ENCODE data around the gene RPS15A.
"Not testable (repeated sequence)": the region's sequence is repeated elsewhere in the genome, so short reads cannot be mapped to it uniquely, and the experiment has no call there.

Gene RPS15A

GRCh38 chr16:18774651-18775050 is 15.5 kb downstream of the RPS15A start:
- H3K27ac ChIP-seq (ENCODE audit: low read depth, low read length); H3K4me1 ChIP-seq (ENCODE audit: insufficient read depth, low read length); H3K4me3 ChIP-seq (ENCODE audit: low read depth in 1 of 2, low read length in 2 of 2); H3K9ac ChIP-seq (ENCODE audit: low read length); H3K27me3 ChIP-seq (ENCODE audit: control insufficient read depth in 1 of 2, insufficient read depth in 2 of 2, low read length in 2 of 2); H3K36me3 ChIP-seq (ENCODE audit: insufficient read depth, low read length); H3K9me3 ChIP-seq (ENCODE audit: low read length): not testable (repeated sequence)

- not testable (repeated sequence) for H3K9ac ChIP-seq (ENCODE audit: low read length); H3K27me3 ChIP-seq (ENCODE audit: control insufficient read depth in 1 of 2, insufficient read depth in 2 of 2, low read length in 2 of 2); H3K27ac ChIP-seq (ENCODE audit: low read depth, low read length); H3K9me3 ChIP-seq (ENCODE audit: low read length); H3K36me3 ChIP-seq (ENCODE audit: insufficient read depth, low read length); H3K4me3 ChIP-seq (ENCODE audit: low read depth in 1 of 2, low read length in 2 of 2); H3K4me1 ChIP-seq (ENCODE audit: insufficient read depth, low read length)
Measured at GRCh38 chr16:18772171-18772570, 18.0 kb downstream of the RPS15A start.

GRCh38 chr16:18770336-18770962 is 19.7 kb downstream of the RPS15A start:
- H3K27me3 ChIP-seq (ENCODE audit: control insufficient read depth in 1 of 2, insufficient read depth in 2 of 2, low read length in 2 of 2); H3K4me1 ChIP-seq (ENCODE audit: insufficient read depth, low read length); H3K9me3 ChIP-seq (ENCODE audit: low read length); H3K9ac ChIP-seq (ENCODE audit: low read length); H3K4me3 ChIP-seq (ENCODE audit: low read depth in 1 of 2, low read length in 2 of 2); H3K27ac ChIP-seq (ENCODE audit: low read depth, low read length); H3K36me3 ChIP-seq (ENCODE audit: insufficient read depth, low read length): not testable (repeated sequence)

- H3K9me3 ChIP-seq (ENCODE audit: low read length); H3K27me3 ChIP-seq (ENCODE audit: control insufficient read depth in 1 of 2, insufficient read depth in 2 of 2, low read length in 2 of 2); H3K4me1 ChIP-seq (ENCODE audit: insufficient read depth, low read length); H3K9ac ChIP-seq (ENCODE audit: low read length); H3K36me3 ChIP-seq (ENCODE audit: insufficient read depth, low read length); H3K27ac ChIP-seq (ENCODE audit: low read depth, low read length); H3K4me3 ChIP-seq (ENCODE audit: low read depth in 1 of 2, low read length in 2 of 2): not testable (repeated sequence)
Measured at GRCh38 chr16:18767217-18767616, 22.9 kb downstream of the RPS15A start.

GRCh38 chr16:18762713-18763112 is 27.4 kb downstream of the RPS15A start:
- H3K9ac ChIP-seq (ENCODE audit: low read length); H3K9me3 ChIP-seq (ENCODE audit: low read length); H3K27ac ChIP-seq (ENCODE audit: low read depth, low read length); H3K36me3 ChIP-seq (ENCODE audit: insufficient read depth, low read length); H3K4me1 ChIP-seq (ENCODE audit: insufficient read depth, low read length); H3K4me3 ChIP-seq (ENCODE audit: low read depth in 1 of 2, low read length in 2 of 2); H3K27me3 ChIP-seq (ENCODE audit: control insufficient read depth in 1 of 2, insufficient read depth in 2 of 2, low read length in 2 of 2): not testable (repeated sequence)

- not testable (repeated sequence) for H3K27ac ChIP-seq (ENCODE audit: low read depth, low read length); H3K4me1 ChIP-seq (ENCODE audit: insufficient read depth, low read length); H3K9ac ChIP-seq (ENCODE audit: low read length); H3K36me3 ChIP-seq (ENCODE audit: insufficient read depth, low read length); H3K9me3 ChIP-seq (ENCODE audit: low read length); H3K4me3 ChIP-seq (ENCODE audit: low read depth in 1 of 2, low read length in 2 of 2); H3K27me3 ChIP-seq (ENCODE audit: control insufficient read depth in 1 of 2, insufficient read depth in 2 of 2, low read length in 2 of 2)
Measured at GRCh38 chr16:18759598-18760520, 30.3 kb downstream of the RPS15A start.

- not testable (repeated sequence) for H3K9me3 ChIP-seq (ENCODE audit: low read length); H3K4me1 ChIP-seq (ENCODE audit: insufficient read depth, low read length); H3K4me3 ChIP-seq (ENCODE audit: low read depth in 1 of 2, low read length in 2 of 2); H3K36me3 ChIP-seq (ENCODE audit: insufficient read depth, low read length); H3K27me3 ChIP-seq (ENCODE audit: control insufficient read depth in 1 of 2, insufficient read depth in 2 of 2, low read length in 2 of 2); H3K27ac ChIP-seq (ENCODE audit: low read depth, low read length); H3K9ac ChIP-seq (ENCODE audit: low read length)
Measured at GRCh38 chr16:18757960-18758660, 32.0 kb downstream of the RPS15A start.

GRCh38 chr16:18756639-18757038 is 33.5 kb downstream of the RPS15A start:
- not testable (repeated sequence) for H3K27ac ChIP-seq (ENCODE audit: low read depth, low read length)

GRCh38 chr16:18742870-18743269 is 47.3 kb downstream of the RPS15A start:
- H3K9ac ChIP-seq (ENCODE audit: low read length); H3K4me3 ChIP-seq (ENCODE audit: low read depth in 1 of 2, low read length in 2 of 2); H3K36me3 ChIP-seq (ENCODE audit: insufficient read depth, low read length); H3K27me3 ChIP-seq (ENCODE audit: control insufficient read depth in 1 of 2, insufficient read depth in 2 of 2, low read length in 2 of 2); H3K27ac ChIP-seq (ENCODE audit: low read depth, low read length); H3K9me3 ChIP-seq (ENCODE audit: low read length); H3K4me1 ChIP-seq (ENCODE audit: insufficient read depth, low read length): not testable (repeated sequence)

More at GRCh38 chr16:18756639-18757038, 33.5 kb downstream of the RPS15A start:
- H3K4me3 ChIP-seq (ENCODE audit: low read depth in 1 of 2, low read length in 2 of 2); H3K9me3 ChIP-seq (ENCODE audit: low read length); H3K36me3 ChIP-seq (ENCODE audit: insufficient read depth, low read length); H3K27me3 ChIP-seq (ENCODE audit: control insufficient read depth in 1 of 2, insufficient read depth in 2 of 2, low read length in 2 of 2); H3K9ac ChIP-seq (ENCODE audit: low read length); H3K4me1 ChIP-seq (ENCODE audit: insufficient read depth, low read length): not testable (repeated sequence)

GRCh38 chr16:18740027-18740426 is 50.1 kb downstream of the RPS15A start:
- not testable (repeated sequence) for H3K27me3 ChIP-seq (ENCODE audit: control insufficient read depth in 1 of 2, insufficient read depth in 2 of 2, low read length in 2 of 2); H3K4me1 ChIP-seq (ENCODE audit: insufficient read depth, low read length); H3K9ac ChIP-seq (ENCODE audit: low read length); H3K27ac ChIP-seq (ENCODE audit: low read depth, low read length); H3K36me3 ChIP-seq (ENCODE audit: insufficient read depth, low read length); H3K4me3 ChIP-seq (ENCODE audit: low read depth in 1 of 2, low read length in 2 of 2); H3K9me3 ChIP-seq (ENCODE audit: low read length)

GRCh38 chr16:18738768-18739167 is 51.4 kb downstream of the RPS15A start:
- not testable (repeated sequence) for H3K9ac ChIP-seq (ENCODE audit: low read length); H3K9me3 ChIP-seq (ENCODE audit: low read length); H3K27me3 ChIP-seq (ENCODE audit: control insufficient read depth in 1 of 2, insufficient read depth in 2 of 2, low read length in 2 of 2); H3K36me3 ChIP-seq (ENCODE audit: insufficient read depth, low read length); H3K4me1 ChIP-seq (ENCODE audit: insufficient read depth, low read length); H3K4me3 ChIP-seq (ENCODE audit: low read depth in 1 of 2, low read length in 2 of 2); H3K27ac ChIP-seq (ENCODE audit: low read depth, low read length)
